Trophoblast cell (in vitro differentiated cells and primary cell): ENCODE data around the gene CYGB.

Experiments
- DNase-seq, 2 donors: peaks; one replicate each; pipeline ENCODE4 v3.0.0-alpha.2; 2016
- H2AFZ ChIP-seq: 2 replicates; pipeline ENCODE4 v1.6.1; 2013; ENCODE audit warnings: low read length, moderate library complexity, mild to moderate bottlenecking; ENCODE audit not compliant: insufficient read depth, poor library complexity
- H2AK5ac ChIP-seq: 2 replicates; pipeline ENCODE4 v1.6.1; 2013; ENCODE audit warnings: mild to moderate bottlenecking, low read length
- H2BK120ac ChIP-seq: 2 replicates; pipeline ENCODE4 v1.6.1; 2013; ENCODE audit warnings: low read length, mild to moderate bottlenecking, moderate library complexity; ENCODE audit not compliant: insufficient read depth, poor library complexity
- H2BK12ac ChIP-seq: 2 replicates; pipeline ENCODE4 v1.6.1; 2013; ENCODE audit warnings: mild to moderate bottlenecking, low read length, moderate library complexity
- H2BK5ac ChIP-seq: 2 replicates; pipeline ENCODE4 v1.6.1; 2013; ENCODE audit warnings: low read length, low read depth, moderate library complexity, mild to moderate bottlenecking; ENCODE audit not compliant: poor library complexity
- H3K14ac ChIP-seq: 2 replicates; pipeline ENCODE4 v1.6.1; 2013; ENCODE audit warnings: mild to moderate bottlenecking, low read length
- H3K18ac ChIP-seq: 2 replicates; pipeline ENCODE4 v1.6.1; 2013; ENCODE audit warnings: mild to moderate bottlenecking, low read length
- H3K23ac ChIP-seq: 2 replicates; pipeline ENCODE4 v1.6.1; 2013; ENCODE audit warnings: low read length
- H3K27ac ChIP-seq: 2 replicates; pipeline ENCODE4 v1.5.1; 2013; ENCODE audit warnings: low read depth, mild to moderate bottlenecking, inconsistent platforms, low read length, moderate library complexity
- H3K27me3 ChIP-seq: 2 replicates; pipeline ENCODE4 v1.6.1; 2013; ENCODE audit warnings: inconsistent platforms, mild to moderate bottlenecking, low read length, moderate library complexity; ENCODE audit not compliant: insufficient read depth
- H3K36me3 ChIP-seq, 2 experiments: 1 replicate in 1 of 2; 2 replicates in 1 of 2; pipeline ENCODE4 v1.6.1; 2013; ENCODE audit warnings: low read length in 2 of 2, mild to moderate bottlenecking in 2 of 2, moderate library complexity in 1 of 2; ENCODE audit not compliant: insufficient read depth in 2 of 2, control insufficient read depth in 1 of 2
- H3K4ac ChIP-seq: 2 replicates; pipeline ENCODE4 v1.6.1; 2013; ENCODE audit warnings: low read depth, mild to moderate bottlenecking, low read length, moderate library complexity
- H3K4me1 ChIP-seq, 2 experiments: 1 replicate in 1 of 2; 2 replicates in 1 of 2; pipeline ENCODE4 v1.6.1; 2013; ENCODE audit warnings: low read length in 2 of 2, mild to moderate bottlenecking in 2 of 2, moderate library complexity in 1 of 2; ENCODE audit not compliant: insufficient read depth in 2 of 2, control insufficient read depth in 1 of 2
- H3K4me2 ChIP-seq: 2 replicates; pipeline ENCODE4 v1.6.1; 2013; ENCODE audit warnings: inconsistent platforms, mild to moderate bottlenecking, low read length, moderate library complexity
- H3K4me3 ChIP-seq: 2 replicates; pipeline ENCODE4 v1.5.1; 2013; ENCODE audit warnings: mild to moderate bottlenecking, low read depth, low read length, inconsistent platforms
- H3K79me1 ChIP-seq: one replicate; pipeline ENCODE4 v1.6.1; 2013; ENCODE audit warnings: low read length
- H3K79me2 ChIP-seq: 2 replicates; pipeline ENCODE4 v1.6.1; 2013; ENCODE audit warnings: low read length, mild to moderate bottlenecking; ENCODE audit not compliant: control insufficient read depth, insufficient read depth, poor library complexity
- H3K9ac ChIP-seq: 2 replicates; pipeline ENCODE4 v1.6.1; 2013; ENCODE audit warnings: mild to moderate bottlenecking, low read length
- H3K9me3 ChIP-seq: 2 replicates; pipeline ENCODE4 v1.6.1; 2013; ENCODE audit warnings: low read depth, mild to moderate bottlenecking, control low read depth, inconsistent platforms, low read length; ENCODE audit not compliant: insufficient read depth
- H4K12ac ChIP-seq: 2 replicates; pipeline ENCODE4 v1.6.1; 2013; ENCODE audit warnings: low read depth, mild to moderate bottlenecking, low read length, moderate library complexity
- H4K8ac ChIP-seq: 2 replicates; pipeline ENCODE4 v1.6.1; 2013; ENCODE audit warnings: low read depth, mild to moderate bottlenecking, low read length, moderate library complexity
- H4K91ac ChIP-seq: one replicate; pipeline ENCODE4 v1.6.1; 2013; ENCODE audit warnings: low read depth, mild to moderate bottlenecking, low read length, moderate library complexity
- WGBS: extraction: QIAGEN DNeasy Blood & Tissue Kit; methylation state at CpG from one replicate; pipeline ENCODE4 v1.1.7; 2013; ENCODE audit warnings: missing lambda C conversion rate; ENCODE audit not compliant: insufficient read length, insufficient coverage; ENCODE audit errors: extremely low coverage; 5-methylcytosine and 5-hydroxymethylcytosine counted together

The CYGB gene

DNA sequence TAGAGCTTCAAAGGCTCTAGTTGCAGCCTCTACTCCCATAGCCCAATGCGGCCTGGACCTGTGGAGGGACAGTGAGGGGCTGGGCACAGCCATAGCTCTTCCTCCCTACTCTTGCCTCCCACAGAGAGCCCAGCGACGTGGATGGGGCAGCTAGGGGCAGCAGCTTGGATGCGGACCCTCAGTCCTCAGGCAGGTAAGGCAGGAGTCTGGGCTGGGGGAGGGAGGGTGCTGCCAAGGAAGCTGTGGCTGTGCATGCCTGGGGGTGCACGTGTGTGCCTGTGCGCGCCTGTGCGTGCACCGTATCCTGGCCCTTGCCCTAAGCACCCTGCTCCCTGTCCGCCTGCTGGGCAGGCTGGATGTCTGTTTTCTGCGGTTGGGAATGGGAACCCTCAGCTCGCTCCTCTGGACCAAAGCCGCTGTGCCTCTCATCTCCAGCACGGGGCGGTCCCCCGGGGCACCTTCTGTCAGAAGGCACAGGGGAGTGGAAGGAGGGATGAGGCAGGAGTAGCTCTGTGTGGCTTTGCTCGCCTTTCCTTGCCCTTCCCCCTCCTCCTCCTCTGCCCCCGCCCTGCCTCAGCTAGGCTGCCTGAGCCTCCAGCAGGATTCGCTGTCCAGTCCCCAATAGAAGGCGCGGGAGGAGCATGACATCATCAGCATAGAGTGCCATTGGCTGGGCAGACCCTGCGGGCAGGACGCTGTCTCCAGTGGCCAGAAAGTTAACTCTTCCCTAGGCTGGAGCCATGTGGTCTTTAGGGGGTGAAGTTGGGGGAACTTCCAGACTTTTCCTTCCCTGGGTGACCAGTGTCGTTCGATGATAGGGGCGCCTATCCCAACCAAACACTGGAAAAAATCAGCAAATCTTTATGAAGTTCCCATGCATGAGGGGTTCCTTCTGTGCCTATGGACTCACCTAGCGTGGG, 3.1 kb upstream of the CYGB start:
- WGBS = no CpG with 5 or more reads among the region's 27 CpGs
- no peak overlapping the region for H3K27ac ChIP-seq
- no peak overlapping the region for H3K23ac ChIP-seq
- no peak overlapping the region for H2BK120ac ChIP-seq
- no peak overlapping the region for H3K18ac ChIP-seq
- no peak overlapping the region for H4K91ac ChIP-seq
- H3K4me2 ChIP-seq = peak overlapping the region; percentile 69
- no peak overlapping the region for H3K9ac ChIP-seq
- no peak overlapping the region for H2BK12ac ChIP-seq
- H2AK5ac ChIP-seq = no peak overlapping the region
- H3K36me3 ChIP-seq = no peaks in the 10 kb centered on the region
- no peak overlapping the region for H4K12ac ChIP-seq
- H2BK5ac ChIP-seq = no peak overlapping the region
- peaks cover 2% of the 10 kb centered on the region for H3K9me3 ChIP-seq
- H3K4me1 ChIP-seq = peaks cover 28 to 35% of the 10 kb centered on the region in 2 experiments
- peaks cover 2% of the 10 kb centered on the region for H3K79me1 ChIP-seq
- peak overlapping the region; percentile 3 for H4K8ac ChIP-seq
- H3K4me3 ChIP-seq = no peak overlapping the region
- peak; percentile 87 to 90 for DNase-seq
- no peak overlapping the region for H2AFZ ChIP-seq
- H3K79me2 ChIP-seq = peaks cover 2% of the 10 kb centered on the region
- no peak overlapping the region for H3K14ac ChIP-seq
- H3K27me3 ChIP-seq = peaks cover 33% of the 10 kb centered on the region
- H3K4ac ChIP-seq = no peak overlapping the region

DNA sequence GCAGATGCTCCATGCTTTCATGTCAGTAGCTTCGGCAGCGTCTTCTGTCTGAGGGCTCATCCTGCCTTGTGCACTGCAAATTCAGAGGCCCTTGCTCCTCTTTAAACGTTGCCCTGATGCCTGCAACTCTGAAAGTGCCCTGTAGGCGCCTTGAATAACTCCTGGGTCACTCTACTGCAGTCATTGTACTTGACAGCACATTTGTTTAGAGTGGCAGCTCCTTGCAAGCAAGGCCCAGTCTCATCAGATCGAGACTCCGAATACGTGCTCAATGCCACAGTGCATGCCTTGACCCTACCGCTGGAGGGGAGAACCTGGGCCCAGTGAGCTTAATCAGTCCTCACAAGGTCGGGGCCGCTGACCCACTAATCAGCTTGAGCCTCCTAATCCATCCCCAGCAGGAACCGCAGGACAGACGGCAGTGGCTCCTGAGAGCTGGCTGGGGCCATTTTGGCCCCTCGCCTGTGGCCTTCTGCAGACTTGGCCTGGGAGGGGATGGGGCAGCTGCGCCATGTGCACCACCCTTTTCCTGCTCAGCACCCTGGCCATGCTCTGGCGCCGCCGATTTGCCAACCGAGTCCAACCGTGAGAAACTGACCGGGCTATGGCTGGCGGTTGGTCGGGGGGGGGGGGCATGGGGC, 2.2 kb upstream of the CYGB start, which contains the start of gene PRCD:
Gene PRCD, plus strand, starts transcription at position 414 of the 641 bp plus-strand sequence. Its CDS starts 98 bp downstream, at position 512.
- H3K27ac ChIP-seq = no peak within 1 kb of the TSS
- H2AK5ac ChIP-seq = no peak within 1 kb of the TSS
- peaks cover 33% of the 10 kb centered on the region for H3K27me3 ChIP-seq
- no peak within 1 kb of the TSS for H3K18ac ChIP-seq
- no peak for DNase-seq
- no peak within 1 kb of the TSS for H2AFZ ChIP-seq
- no peak within 1 kb of the TSS for H4K12ac ChIP-seq
- no peak within 1 kb of the TSS for H3K23ac ChIP-seq
- peaks cover 2% of the 10 kb centered on the region for H3K9me3 ChIP-seq
- no peak within 1 kb of the TSS for H3K4me3 ChIP-seq
- H4K8ac ChIP-seq = peak within 1 kb of the TSS; percentile 3
- no peak within 1 kb of the TSS for H3K14ac ChIP-seq
- no peak within 1 kb of the TSS for H2BK12ac ChIP-seq
- H2BK120ac ChIP-seq = no peak within 1 kb of the TSS
- H3K4ac ChIP-seq = no peak within 1 kb of the TSS
- peak within 1 kb of the TSS; percentile 69 for H3K4me2 ChIP-seq
- WGBS = no CpG with 5 or more reads among the region's 22 CpGs
- no peak within 1 kb of the TSS for H4K91ac ChIP-seq
- no peak within 1 kb of the TSS for H2BK5ac ChIP-seq
- peaks cover 26 to 38% of the 10 kb centered on the region in 2 experiments for H3K4me1 ChIP-seq
- H3K79me2 ChIP-seq = peaks cover 2% of the 10 kb centered on the region
- no peak within 1 kb of the TSS for H3K9ac ChIP-seq
- H3K79me1 ChIP-seq = peaks cover 2% of the 10 kb centered on the region
- no peaks in the 10 kb centered on the region for H3K36me3 ChIP-seq

GRCh38 chr17:76538941-76539570, 1.5 kb upstream of the CYGB start:
- H3K4me2 ChIP-seq = no peak overlapping the region
- H2BK5ac ChIP-seq = no peak overlapping the region
- no peak overlapping the region for H3K18ac ChIP-seq
- no peak overlapping the region for H2BK12ac ChIP-seq
- no peak overlapping the region for H3K4me3 ChIP-seq
- no peak overlapping the region for H4K91ac ChIP-seq
- H2AK5ac ChIP-seq = no peak overlapping the region
- H2BK120ac ChIP-seq = no peak overlapping the region
- no peaks in the 10 kb centered on the region for H3K36me3 ChIP-seq
- peaks cover 2% of the 10 kb centered on the region for H3K79me1 ChIP-seq
- no peak overlapping the region for H3K27ac ChIP-seq
- peaks cover 2% of the 10 kb centered on the region for H3K9me3 ChIP-seq
- H3K14ac ChIP-seq = no peak overlapping the region
- H3K23ac ChIP-seq = no peak overlapping the region
- no peak overlapping the region for H2AFZ ChIP-seq
- peaks cover 19 to 32% of the 10 kb centered on the region in 2 experiments for H3K4me1 ChIP-seq
- no peak overlapping the region for H3K4ac ChIP-seq
- H3K9ac ChIP-seq = no peak overlapping the region
- H3K27me3 ChIP-seq = peaks cover 33% of the 10 kb centered on the region
- H4K12ac ChIP-seq = no peak overlapping the region
- peaks cover 2% of the 10 kb centered on the region for H3K79me2 ChIP-seq
- DNase-seq = no peak
- no peak overlapping the region for H4K8ac ChIP-seq
- no CpG with 5 or more reads among the region's 9 CpGs for WGBS

GRCh38 chr17:76538281-76538931, 897 bp upstream of the CYGB start:
- Histone ChIP-seq H2BK5ac (no peak overlapping the region), H4K8ac (no peak overlapping the region), H2BK12ac (no peak overlapping the region), H3K9me3 (peaks cover 2% of the 10 kb centered on the region), H3K23ac (no peak overlapping the region), H2AK5ac (no peak overlapping the region), H3K27me3 (peaks cover 33% of the 10 kb centered on the region), H3K18ac (no peak overlapping the region), H3K4me3 (no peak overlapping the region), H3K14ac (no peak overlapping the region), H4K91ac (no peak overlapping the region), H3K79me1 (peaks cover 2% of the 10 kb centered on the region), H3K4me2 (peak overlapping the region; percentile 62), H3K79me2 (peaks cover 2% of the 10 kb centered on the region), H3K4ac (no peak overlapping the region), H3K9ac (no peak overlapping the region), H3K4me1 (peaks cover 15 to 27% of the 10 kb centered on the region in 2 experiments), H2BK120ac (no peak overlapping the region), H3K36me3 (no peaks in the 10 kb centered on the region), H2AFZ (no peak overlapping the region), H3K27ac (no peak overlapping the region), H4K12ac (no peak overlapping the region)
- WGBS = no CpG with 5 or more reads among the region's 37 CpGs
- DNase-seq = no peak
